Upper lobe of left lung (tissue), 6 donors: ENCODE results near the gene ACTL6B. TPM values are rescaled to one million over a fixed set of nuclear protein-coding genes. Genes with fewer than 3 reads are reported as not detected.

ENCODE experiments used
- ATAC-seq, 2 donors: fragments of 200-7000 bp; cut with Tn5 transposase; one replicate each; pipeline ENCODE4 v1.9.1; 2022; ENCODE audit warnings: mild to moderate bottlenecking in 2 of 2, moderate library complexity in 2 of 2; ENCODE audit not compliant: low FRiP score in 2 of 2
- DNase-seq, 2 donors: peaks; one replicate each; pipeline ENCODE4 v3.0.0-alpha.2; 2019 to 2020
- H3K27ac ChIP-seq, 4 donors: fragments of 200-600 bp; sonication (generic); one replicate each; pipeline ENCODE4 v1.5.1; 2016 to 2019
- H3K27me3 ChIP-seq, 4 donors: fragments of 200-600 bp; sonication (generic); one replicate each; pipeline ENCODE4 v1.5.1; 2017 to 2019
- H3K36me3 ChIP-seq, 4 donors: fragments of 200-600 bp; sonication (generic); one replicate each; pipeline ENCODE4 v1.5.1; 2016 to 2019
- H3K4me1 ChIP-seq, 4 donors: fragments of 200-600 bp; sonication (generic); one replicate each; pipeline ENCODE4 v1.5.1; 2018 to 2019
- H3K4me3 ChIP-seq, 4 donors: fragments of 200-600 bp; sonication (generic); one replicate each; pipeline ENCODE4 v1.5.1; 2017 to 2019; ENCODE audit warnings: mild to moderate bottlenecking in 2 of 4, moderate library complexity in 1 of 4
- H3K9me3 ChIP-seq, 4 donors: fragments of 200-600 bp; sonication (generic); one replicate each; pipeline ENCODE4 v1.5.1; 2018 to 2019
- CTCF ChIP-seq, 6 experiments: fragments of 450-650 bp in 4 of 6; fragments of 200-600 bp in 2 of 6; sonication (generic) in 2 of 6; IDR thresholded peaks; one replicate each; pipeline ENCODE4 v1.5.1; 2016 to 2019; ENCODE audit warnings: antibody characterized with exemption in 6 of 6
- EP300 ChIP-seq, 4 donors: sonication (generic); formaldehyde crosslinking; IDR thresholded peaks; one replicate each; pipeline ENCODE4 v1.5.1; 2017; ENCODE audit warnings: antibody characterized with exemption in 4 of 4, control low read depth in 2 of 4
- POLR2A ChIP-seq, 4 donors: fragments of 450-650 bp; IDR thresholded peaks; one replicate each; pipeline ENCODE4 v1.5.1; 2016 to 2017; ENCODE audit warnings: antibody characterized with exemption in 4 of 4, mild to moderate bottlenecking in 2 of 4
- POLR2AphosphoS5 ChIP-seq, 2 donors: sonication (generic); formaldehyde crosslinking; IDR thresholded peaks; one replicate each; pipeline ENCODE4 v1.5.1; 2017; ENCODE audit warnings: antibody characterized with exemption in 2 of 2
- WGBS, 2 donors: methylation state at CpG; one replicate each; pipeline ENCODE4 v1.1.5; 2017 to 2018; 5-methylcytosine and 5-hydroxymethylcytosine counted together
- total RNA-seq, 6 donors: library from RNA; depleted of rRNA in 4 of 6; stranded (reverse); fragments of >200 nt in 4 of 6; gene quantifications; one replicate each; pipeline versions ENCODE4 v1.1.0 to v1.2.1, GENCODE V29; 2016 to 2021
- donor health status: DM: no; HTN: no; CAD: no; lungs with moderate emphysema.
- donor health status: DM: no; HTN: yes; CAD: no; lungs with severe emphysema.

The ACTL6B gene
- total RNA-seq, 6 donors from 2014 or later = not detected

DNA sequence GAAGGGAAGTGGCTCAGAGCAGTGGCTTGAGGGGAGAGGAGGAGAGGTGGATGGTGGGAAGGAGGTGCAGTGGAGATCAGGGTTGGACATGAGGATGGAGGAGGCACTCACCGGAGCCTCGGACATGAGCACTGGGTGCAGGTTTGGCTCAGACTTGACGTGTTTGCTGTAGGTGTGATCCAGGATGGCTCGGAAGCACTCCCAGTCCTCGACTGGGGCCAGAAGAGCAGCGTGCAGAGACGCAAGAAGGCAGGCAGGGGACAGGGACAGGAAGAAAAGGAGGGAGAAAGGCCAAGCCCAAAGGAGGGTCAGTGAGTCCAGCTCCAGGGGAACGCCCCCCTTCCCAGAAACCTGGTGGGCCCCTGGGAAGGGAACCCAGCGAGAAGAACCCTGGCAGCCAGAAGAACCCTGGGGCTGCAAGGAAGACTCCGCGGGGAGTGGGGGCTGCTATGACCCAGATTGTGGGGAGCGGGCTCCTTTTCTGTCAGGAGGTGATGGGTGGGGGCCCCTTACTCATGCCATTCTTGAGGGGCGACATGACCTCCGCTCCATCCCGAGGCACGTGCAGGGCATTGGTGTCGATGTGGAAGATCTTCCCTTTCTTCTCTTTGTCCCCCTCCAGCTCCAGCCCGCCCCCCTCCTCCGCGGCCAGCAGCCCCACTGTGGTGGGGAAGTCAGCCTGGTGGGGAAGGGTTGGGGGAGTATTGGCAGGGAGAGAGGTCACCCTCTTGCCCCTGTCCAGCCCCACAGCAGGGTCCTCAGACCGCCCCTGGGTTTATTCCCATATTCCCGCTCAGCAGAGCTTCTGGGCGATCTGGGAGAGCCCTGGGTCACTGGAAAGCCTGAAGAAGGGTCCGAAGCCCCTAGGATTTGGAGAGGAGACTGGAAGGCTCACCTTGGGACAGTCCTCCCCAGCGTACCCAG is 1.1 kb downstream of the ACTL6B start:
- ATAC-seq = no peak
- 58 to 63% methylated on average over 19 to 25 of the region's 25 CpGs for WGBS, 2 donors
- Histone ChIP-seq H3K27me3 (peaks cover 0 to 25% (median 10%) of the 10 kb centered on the region in 4 donors), H3K4me1 (peaks cover 0 to 7% (median 0%) of the 10 kb centered on the region in 4 donors), H3K9me3 (no peaks in the 10 kb centered on the region), H3K36me3 (no peaks in the 10 kb centered on the region), H3K4me3 (no peak overlapping the region), H3K27ac (no peak overlapping the region)
- no peak for TF ChIP-seq EP300 (IDR thresholded peaks at IDR 0.05)
- no peak for TF ChIP-seq POLR2AphosphoS5 (IDR thresholded peaks at IDR 0.05)
- no peak for TF ChIP-seq POLR2A (IDR thresholded peaks at IDR 0.05)
- TF ChIP-seq CTCF (IDR thresholded peaks at IDR 0.05) = no peak
- no peak for DNase-seq

- H3K27me3 ChIP-seq = peaks cover 0 to 12% (median 3%) of the 10 kb centered on the region in 4 donors
- H3K9me3 ChIP-seq = no peaks in the 10 kb centered on the region
- H3K4me3 ChIP-seq = no peak overlapping the region
- H3K36me3 ChIP-seq = no peaks in the 10 kb centered on the region
- no peaks in the 10 kb centered on the region for H3K4me1 ChIP-seq
- DNase-seq (no peak), ATAC-seq (peak in 1 of 2 donors; percentile 16)
- TF ChIP-seq EP300 (IDR thresholded peaks at IDR 0.05) (no peak), CTCF (IDR thresholded peaks at IDR 0.05) (no peak), POLR2A (IDR thresholded peaks at IDR 0.05) (no peak), POLR2AphosphoS5 (IDR thresholded peaks at IDR 0.05) (no peak)
- no peak overlapping the region for H3K27ac ChIP-seq
- 69 to 82% methylated on average over 11 to 15 of the region's 15 CpGs for WGBS, 2 donors
Observed at GRCh38 chr7:100649826-100650565, 6.3 kb downstream of the ACTL6B start.

- no peaks in the 10 kb centered on the region for H3K4me1 ChIP-seq
- H3K27ac ChIP-seq = no peak overlapping the region
- DNase-seq (peak in 1 of 2 donors; percentile 86), ATAC-seq (peak in 1 of 2 donors; percentile 26)
- 48 to 58% methylated on average over 4 to 11 of the region's 11 CpGs for WGBS, 2 donors
- H3K36me3 ChIP-seq = no peaks in the 10 kb centered on the region
- TF ChIP-seq POLR2A (IDR thresholded peaks at IDR 0.05) = no peak
- no peak overlapping the region for H3K4me3 ChIP-seq
- peaks cover 0 to 15% (median 0%) of the 10 kb centered on the region in 4 donors for H3K27me3 ChIP-seq
- no peaks in the 10 kb centered on the region for H3K9me3 ChIP-seq
Observed at GRCh38 chr7:100642534-100642907, 13.7 kb downstream of the ACTL6B start.

DNA sequence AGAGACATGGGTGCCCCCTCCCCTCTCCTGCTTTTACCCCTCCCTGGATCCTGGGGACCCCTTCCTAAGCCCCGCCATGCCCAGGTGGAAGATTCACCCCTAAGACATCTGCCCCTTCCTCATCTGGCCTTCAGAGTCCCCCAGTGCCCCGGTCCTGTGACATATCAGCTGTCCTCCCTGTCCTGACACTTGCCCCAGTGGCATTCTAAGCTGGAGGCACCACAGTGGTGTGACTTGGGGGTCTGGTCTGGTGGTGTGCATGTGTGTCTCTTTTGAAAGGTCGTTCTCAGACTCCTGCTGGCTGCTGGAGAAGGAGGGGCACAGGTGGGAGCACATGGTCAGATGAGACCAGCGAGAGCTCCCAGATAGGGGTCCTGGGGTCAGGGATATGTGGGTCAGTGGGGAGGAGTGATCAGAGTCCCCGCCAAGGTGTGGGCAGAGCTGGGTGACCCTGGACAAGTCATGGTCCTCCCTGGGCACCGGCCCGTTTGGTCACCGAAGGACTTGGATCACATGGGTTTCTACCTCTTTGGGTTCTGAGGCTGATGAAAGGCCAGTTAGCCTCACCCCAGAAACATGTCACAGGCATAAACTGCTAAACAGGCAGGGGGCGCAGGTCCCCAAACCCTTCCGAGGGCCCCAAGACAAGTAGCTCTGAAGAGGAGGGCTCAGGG is 14.3 kb downstream of the ACTL6B start:
- Histone ChIP-seq H3K9me3 (no peaks in the 10 kb centered on the region), H3K4me1 (no peaks in the 10 kb centered on the region), H3K27me3 (peaks cover 0 to 10% (median 0%) of the 10 kb centered on the region in 4 donors), H3K27ac (no peak overlapping the region), H3K36me3 (no peaks in the 10 kb centered on the region), H3K4me3 (no peak overlapping the region)
- TF ChIP-seq CTCF (IDR thresholded peaks at IDR 0.05) = no peak
- WGBS, 2 donors = 81 to 92% methylated on average over 6 to 10 of the region's 10 CpGs
- DNase-seq (no peak), ATAC-seq (no peak)

DNA sequence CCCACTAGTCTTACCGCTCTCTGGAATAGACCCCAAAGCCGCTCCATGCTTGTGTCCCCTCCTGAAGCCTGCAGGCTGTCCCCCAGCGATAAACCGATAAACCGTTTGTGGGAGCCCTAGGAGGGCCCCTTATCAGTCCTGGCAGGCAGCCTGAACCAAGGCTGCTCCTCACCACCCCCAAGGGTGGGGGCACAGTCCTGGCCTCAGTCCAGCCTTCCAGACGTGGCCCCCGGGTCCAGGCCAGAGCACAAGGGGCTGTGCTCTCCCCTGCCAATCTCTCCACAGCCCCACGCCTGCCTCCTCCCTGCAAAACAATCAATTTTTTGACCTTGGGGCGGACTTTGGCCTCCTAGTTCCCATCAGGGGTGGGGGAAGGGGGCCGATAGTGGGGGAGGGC is 14.8 kb downstream of the ACTL6B start, which contains the start of gene TFR2:
TFR2 (minus strand) TSS at position 90 of the 397 bp plus-strand sequence; CDS start at position 47, 43 bp downstream.
- Histone ChIP-seq H3K9me3 (no peaks in the 10 kb centered on the region), H3K27me3 (peaks cover 0 to 6% (median 0%) of the 10 kb centered on the region in 4 donors), H3K27ac (no peak within 1 kb of the TSS), H3K36me3 (no peaks in the 10 kb centered on the region), H3K4me3 (no peak within 1 kb of the TSS), H3K4me1 (no peaks in the 10 kb centered on the region)
- TF ChIP-seq POLR2A (IDR thresholded peaks at IDR 0.05) = no peak
- no peak for TF ChIP-seq EP300 (IDR thresholded peaks at IDR 0.05)
- TF ChIP-seq POLR2AphosphoS5 (IDR thresholded peaks at IDR 0.05) = no peak
- DNase-seq = no peak
- no peak for ATAC-seq
- WGBS, 2 donors = 41 to 45% methylated on average over 9 to 10 of the region's 10 CpGs
